ENCODE measurements around the gene CCT5. TPM values are rescaled to one million over a fixed set of nuclear protein-coding genes. Genes with fewer than 3 reads are reported as not detected.

CCT5 gene
- total and polyA plus RNA-seq, 10 of the 15 experiments (the other 5 are each of a cell fraction or from before 2014, with no cell fraction given) = 376 to 637 (median 543) TPM

DNA sequence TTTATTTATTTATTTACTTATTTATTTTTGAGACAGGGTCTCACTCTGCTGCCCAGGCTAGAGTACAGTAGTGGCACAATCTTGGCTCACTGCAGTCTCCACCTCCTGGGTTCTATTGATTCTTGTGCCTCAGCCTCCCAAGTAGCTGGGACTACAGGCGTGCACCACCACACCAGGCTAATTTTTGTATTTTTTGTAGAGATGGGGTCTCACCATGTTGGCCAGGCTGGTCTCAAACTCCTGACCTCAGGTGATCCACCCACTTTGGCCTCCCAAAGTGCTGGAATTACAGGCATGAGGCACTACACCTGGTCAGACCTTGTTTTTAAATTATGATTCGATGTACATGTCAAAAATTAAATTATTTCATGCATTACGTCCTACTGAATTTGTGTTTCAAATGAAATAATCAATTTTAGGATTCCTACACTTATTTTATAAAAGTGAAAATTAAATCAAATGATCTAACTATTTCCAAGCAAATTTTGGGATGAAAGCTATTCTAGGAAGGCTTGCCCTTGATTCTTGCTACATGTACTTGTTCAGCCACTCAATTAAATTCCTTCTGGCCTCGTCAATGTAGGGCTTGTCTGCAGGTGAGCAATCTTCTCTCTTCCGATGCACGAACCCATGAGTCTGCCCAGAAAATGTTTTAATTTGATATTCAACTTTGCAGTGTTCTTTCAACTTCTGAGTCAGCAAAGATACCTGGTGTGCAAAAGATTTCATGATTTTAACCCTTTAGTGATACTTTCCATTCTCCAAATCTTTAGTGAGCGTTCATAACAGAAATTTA, 30.0 kb downstream of the CCT5 start:
- intact Hi-C loops (cut with micrococcal nuclease; ENCODE audit: unreplicated experiment) (loop anchor here (5.0 kb wide), 2 partner anchors 162 to 352 kb away; partner anchors contain the start of gene ROPN1L), in situ Hi-C loops (cut with MboI) (loop anchor here (5.0 kb wide), 1 partner anchor 137 kb away; no protein-coding TSS in a partner anchor)
- H3K79me2 ChIP-seq (ENCODE audit: control insufficient read depth, insufficient read depth, low read length) = no peaks in the 10 kb centered on the region
- no peak for ATAC-seq
- no peak overlapping the region for H3K27ac ChIP-seq (ENCODE audit: control insufficient read depth, insufficient read depth)
- BruUV-seq (replicated peaks) = TSS peak; percentile 62
- ChIA-PET RAD21 (ENCODE audit: unreplicated experiment) (no interaction called here), SMC1A (ENCODE audit: uncharacterized antibody, unreplicated experiment) (interaction anchor here (1.0 kb wide), 1 partner anchor 22 kb away, joined by 3 read pairs; no protein-coding TSS in a partner anchor), CTCF (no interaction called here), POLR2A (no interaction called here)
- H4K20me1 ChIP-seq (ENCODE audit: control insufficient read depth, insufficient read depth) = no peaks in the 10 kb centered on the region
- WGBS (ENCODE audit: insufficient coverage, insufficient replicate concordance, low lambda C conversion rate, missing lambda C conversion rate) = 70% methylated on average over 7 of the region's 7 CpGs
- peaks cover 8% of the 10 kb centered on the region for H3K4me1 ChIP-seq (ENCODE audit: control insufficient read depth, insufficient read depth, low read length)
- no peaks in the 10 kb centered on the region for H3K9me3 ChIP-seq (replicated peaks; ENCODE audit: control insufficient read depth, insufficient read depth, low read length)
- no peak overlapping the region for H3K4me2 ChIP-seq (ENCODE audit: control insufficient read depth, insufficient read depth)
- DNase-seq (ENCODE audit: low read depth, low spot score) = no peak
- H3K27me3 ChIP-seq (replicated peaks in 1 of 2; ENCODE audit: control insufficient read depth in 2 of 2, insufficient read depth in 2 of 2, low read length in 1 of 2) = no peaks in the 10 kb centered on the region
- FAIRE-seq = no peak
- H3K9ac ChIP-seq (ENCODE audit: control insufficient read depth, insufficient read depth, low read length) = no peak overlapping the region
- H3K4me3 ChIP-seq = no peak overlapping the region
- no peak overlapping the region for H2AFZ ChIP-seq (ENCODE audit: control insufficient read depth, low read depth, low read length)
- no peaks in the 10 kb centered on the region for H3K36me3 ChIP-seq (ENCODE audit: control insufficient read depth in 2 of 2, insufficient read depth in 2 of 2, low read length in 1 of 2)
- TF ChIP-seq HCFC1 (IDR thresholded peaks at IDR 0.05; ENCODE audit: low read length) (no peak), MXI1 (IDR thresholded peaks at IDR 0.05; ENCODE audit: low read depth, low read length) (no peak), ESRRA (IDR thresholded peaks at IDR 0.05; ENCODE audit: low read length) (no peak), IKZF1 (conservative IDR thresholded peaks at IDR 0.05) (no peak), GATAD2B (conservative IDR thresholded peaks at IDR 0.05; ENCODE audit: low read depth) (no peak), PRDM15 (CRISPR knock-in tag; IDR thresholded peaks at IDR 0.05) (no peak), CBX5 (IDR thresholded peaks at IDR 0.05; ENCODE audit: low read depth) (no peak), NFYA (IDR thresholded peaks at IDR 0.05; ENCODE audit: borderline replicate concordance, low read depth, low read length) (no peak), NR2C2 (IDR thresholded peaks at IDR 0.05; ENCODE audit: borderline replicate concordance, control insufficient read depth, insufficient read length, low read depth) (no peak), FOXM1 (IDR thresholded peaks at IDR 0.05; ENCODE audit: low read depth, low read length) (no peak), SMARCA5 (IDR thresholded peaks at IDR 0.05) (no peak), SKIL (IDR thresholded peaks at IDR 0.05; ENCODE audit: low read depth, poor library complexity, severe bottlenecking) (no peak), CBFB (IDR thresholded peaks at IDR 0.05; ENCODE audit: low read depth) (no peak), REST (IDR thresholded peaks at IDR 0.05; ENCODE audit: low read depth, low read length) (no peak), IKZF2 (IDR thresholded peaks at IDR 0.05) (no peak)

All from GM12878 (cell line).